Fibroblast of lung (primary cell): ENCODE results near the gene NCAPD2. TPM values are rescaled to one million over a fixed set of nuclear protein-coding genes. Genes with fewer than 3 reads are reported as not detected.
"Not testable (repeated sequence)": the region's sequence is repeated elsewhere in the genome, so short reads cannot be mapped to it uniquely, and the experiment has no call there.

ENCODE experiments used
- DNase-seq, 2 donors: peaks; one replicate each; pipeline versions ENCODE4 v3.0.0 to v3.0.0-alpha.2; 2010; ENCODE audit warnings: low read depth in 2 of 2
- H2AFZ ChIP-seq: 2 replicates; pipeline ENCODE4 v1.5.1; 2012; ENCODE audit warnings: low read length, control low read depth, inconsistent platforms
- H3K27ac ChIP-seq: 2 replicates; pipeline ENCODE4 v1.5.1; 2011; ENCODE audit warnings: low read length, control low read depth; ENCODE audit not compliant: insufficient read depth
- H3K27me3 ChIP-seq: 2 replicates; pipeline ENCODE4 v1.5.1; 2011; ENCODE audit warnings: mild to moderate bottlenecking, low read length; ENCODE audit not compliant: control insufficient read depth, insufficient read depth
- H3K36me3 ChIP-seq: 2 replicates; pipeline ENCODE4 v1.5.1; 2011; ENCODE audit warnings: low read length; ENCODE audit not compliant: control insufficient read depth, insufficient read depth
- H3K4me1 ChIP-seq: 2 replicates; pipeline ENCODE4 v1.5.1; 2011; ENCODE audit warnings: low read length; ENCODE audit not compliant: control insufficient read depth, insufficient read depth; ENCODE audit errors: extremely low read depth
- H3K4me2 ChIP-seq: 2 replicates; pipeline ENCODE4 v1.5.1; 2011; ENCODE audit warnings: low read length, control low read depth; ENCODE audit not compliant: insufficient read depth; ENCODE audit errors: extremely low read depth
- H3K4me3 ChIP-seq, 4 experiments: fragments of 200-600 bp in 1 of 4; sonication (generic) in 1 of 4; replicated peaks in 1 of 4; 2 replicates each; pipeline ENCODE4 v1.5.1; 2011 to 2016; ENCODE audit warnings: low read length in 4 of 4, low read depth in 3 of 4, mild to moderate bottlenecking in 3 of 4, control low read depth in 2 of 4, inconsistent platforms in 1 of 4, mixed read lengths in 1 of 4; ENCODE audit not compliant: insufficient read depth in 1 of 4; ENCODE audit errors: control extremely low read depth in 1 of 4
- H3K79me2 ChIP-seq: 2 replicates; pipeline ENCODE4 v1.5.1; 2012; ENCODE audit warnings: mild to moderate bottlenecking, low read length, inconsistent platforms; ENCODE audit not compliant: control insufficient read depth, insufficient read depth
- H3K9ac ChIP-seq: 2 replicates; pipeline ENCODE4 v1.5.1; 2011; ENCODE audit warnings: mild to moderate bottlenecking, low read length, control low read depth; ENCODE audit not compliant: insufficient read depth
- H3K9me3 ChIP-seq: 2 replicates; pipeline ENCODE4 v1.5.1; 2012; ENCODE audit warnings: low read depth, low read length; ENCODE audit not compliant: control insufficient read depth, insufficient read depth
- H4K20me1 ChIP-seq: 2 replicates; pipeline ENCODE4 v1.5.1; 2011; ENCODE audit warnings: low read length; ENCODE audit not compliant: control insufficient read depth, insufficient read depth; ENCODE audit errors: extremely low read depth
- EZH2 ChIP-seq: IDR thresholded peaks from 2 replicates; pipeline ENCODE4 v1.5.1; 2012; ENCODE audit warnings: low read length, control low read depth, mild to moderate bottlenecking; ENCODE audit errors: missing control alignments
- polyA plus RNA-seq, 2 donors: library from polyadenylated mRNA; depleted of rRNA in 1 of 2; stranded (reverse) in 1 of 2; unstranded in 1 of 2; fragments of >200 nt; gene quantifications; 2 replicates each; pipeline ENCODE4 v1.2.1, GENCODE V29; 2011 to 2012; ENCODE audit warnings: missing spikeins in 1 of 2
- total RNA-seq: library from RNA; depleted of rRNA; stranded (reverse); fragments of >200 nt; gene quantifications from 2 replicates; pipeline ENCODE4 v1.2.1, GENCODE V29; 2014
- TF ChIP-seq, protein P1 (sequence below), 2 donors: IDR thresholded peaks in 1 of 2; conservative IDR thresholded peaks in 1 of 2; 1 replicate in 1 of 2; 2 replicates in 1 of 2; pipeline ENCODE4 v1.5.1; 2011 to 2012; ENCODE audit warnings: low read length in 2 of 2, control low read depth in 1 of 2, inconsistent platforms in 1 of 2, low read depth in 1 of 2, mild to moderate bottlenecking in 1 of 2

NCAPD2 gene
- total and polyA plus RNA-seq, 2 donors (not counting 1 experiment from before 2014, with no cell fraction given) = 17.2 to 42.3 TPM

GRCh38 chr12:6536894-6537579, 43.1 kb downstream of the NCAPD2 start:
- H3K4me3 ChIP-seq = peak overlapping the region; percentile 86 to 98 (median 94)
- peak in 1 of 2 donors; percentile 17 for DNase-seq
- H2AFZ ChIP-seq = no peak overlapping the region
- no peaks in the 10 kb centered on the region for H4K20me1 ChIP-seq
- no peak overlapping the region for H3K9ac ChIP-seq
- H3K36me3 ChIP-seq = peaks cover 37% of the 10 kb centered on the region
- TF ChIP-seq EZH2 = no peak
- TF ChIP-seq, protein P1, sequence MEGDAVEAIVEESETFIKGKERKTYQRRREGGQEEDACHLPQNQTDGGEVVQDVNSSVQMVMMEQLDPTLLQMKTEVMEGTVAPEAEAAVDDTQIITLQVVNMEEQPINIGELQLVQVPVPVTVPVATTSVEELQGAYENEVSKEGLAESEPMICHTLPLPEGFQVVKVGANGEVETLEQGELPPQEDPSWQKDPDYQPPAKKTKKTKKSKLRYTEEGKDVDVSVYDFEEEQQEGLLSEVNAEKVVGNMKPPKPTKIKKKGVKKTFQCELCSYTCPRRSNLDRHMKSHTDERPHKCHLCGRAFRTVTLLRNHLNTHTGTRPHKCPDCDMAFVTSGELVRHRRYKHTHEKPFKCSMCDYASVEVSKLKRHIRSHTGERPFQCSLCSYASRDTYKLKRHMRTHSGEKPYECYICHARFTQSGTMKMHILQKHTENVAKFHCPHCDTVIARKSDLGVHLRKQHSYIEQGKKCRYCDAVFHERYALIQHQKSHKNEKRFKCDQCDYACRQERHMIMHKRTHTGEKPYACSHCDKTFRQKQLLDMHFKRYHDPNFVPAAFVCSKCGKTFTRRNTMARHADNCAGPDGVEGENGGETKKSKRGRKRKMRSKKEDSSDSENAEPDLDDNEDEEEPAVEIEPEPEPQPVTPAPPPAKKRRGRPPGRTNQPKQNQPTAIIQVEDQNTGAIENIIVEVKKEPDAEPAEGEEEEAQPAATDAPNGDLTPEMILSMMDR (conservative IDR thresholded peaks at IDR 0.05 in 1 of 2, IDR thresholded peaks at IDR 0.05 in 1 of 2; ENCODE audit: low read depth in 1 of 2, low read length in 2 of 2) = no peak
- H3K9me3 ChIP-seq = no peaks in the 10 kb centered on the region
- H3K4me2 ChIP-seq = peak overlapping the region; percentile 66
- H3K4me1 ChIP-seq = peaks cover 29% of the 10 kb centered on the region
- peak overlapping the region; percentile 98 for H3K27ac ChIP-seq
- no peaks in the 10 kb centered on the region for H3K27me3 ChIP-seq
- peaks cover 48% of the 10 kb centered on the region for H3K79me2 ChIP-seq

GRCh38 chr12:6537580-6538419, 43.9 kb downstream of the NCAPD2 start:
- not testable (repeated sequence) for H3K9me3 ChIP-seq, H3K27me3 ChIP-seq, H3K9ac ChIP-seq, H2AFZ ChIP-seq, H4K20me1 ChIP-seq
- Histone ChIP-seq H3K4me3 (peak overlapping the region in 1 of 4 experiments; percentile 98), H3K79me2 (peaks cover 52% of the 10 kb centered on the region), H3K36me3 (peaks cover 37% of the 10 kb centered on the region), H3K4me1 (peaks cover 24% of the 10 kb centered on the region), H3K4me2 (peak overlapping the region; percentile 37), H3K27ac (peak overlapping the region; percentile 98)
- DNase-seq = peak; percentile 76 to 87
- TF ChIP-seq, protein P1 (conservative IDR thresholded peaks at IDR 0.05 in 1 of 2, IDR thresholded peaks at IDR 0.05 in 1 of 2; ENCODE audit: low read depth in 1 of 2, low read length in 2 of 2) = peak; percentile 70 to 77
